WTC11 (cell line): ENCODE data around the gene METTL15.

ENCODE experiments used
- ATF6 ChIP-seq: sonication (generic); formaldehyde crosslinking; IDR thresholded peaks from 2 replicates; pipeline ENCODE4 v1.8.1; 2023; ENCODE audit warnings: mild to moderate bottlenecking, missing genetic modification reagents
- ESRRA ChIP-seq: sonication (generic); formaldehyde crosslinking; IDR thresholded peaks from 2 replicates; pipeline ENCODE4 v1.8.1; 2022; ENCODE audit warnings: mild to moderate bottlenecking, missing genetic modification reagents, borderline replicate concordance
- JUN ChIP-seq: sonication (generic); formaldehyde crosslinking; IDR thresholded peaks from 2 replicates; pipeline ENCODE4 v1.8.0; 2023; ENCODE audit warnings: mild to moderate bottlenecking, missing genetic modification reagents
- MYBL2 ChIP-seq: sonication (generic); formaldehyde crosslinking; IDR thresholded peaks from 2 replicates; pipeline ENCODE4 v1.8.1; 2023; ENCODE audit warnings: mild to moderate bottlenecking, moderate library complexity, missing genetic modification reagents
- ZNF263 ChIP-seq: sonication (generic); formaldehyde crosslinking; IDR thresholded peaks from 2 replicates; pipeline ENCODE4 v1.8.1; 2022; ENCODE audit warnings: low read depth, mild to moderate bottlenecking, moderate library complexity, missing genetic modification reagents
- TF ChIP-seq, protein P1 (sequence below): fragments of 200-600 bp; IDR thresholded peaks from 2 replicates; pipeline ENCODE4 v1.8.0; 2022; ENCODE audit warnings: antibody characterized with exemption
- TF ChIP-seq, protein P2 (sequence below): sonication (generic); formaldehyde crosslinking; IDR thresholded peaks from 2 replicates; pipeline ENCODE4 v1.8.0; 2022; ENCODE audit warnings: mild to moderate bottlenecking, missing genetic modification reagents

DNA sequence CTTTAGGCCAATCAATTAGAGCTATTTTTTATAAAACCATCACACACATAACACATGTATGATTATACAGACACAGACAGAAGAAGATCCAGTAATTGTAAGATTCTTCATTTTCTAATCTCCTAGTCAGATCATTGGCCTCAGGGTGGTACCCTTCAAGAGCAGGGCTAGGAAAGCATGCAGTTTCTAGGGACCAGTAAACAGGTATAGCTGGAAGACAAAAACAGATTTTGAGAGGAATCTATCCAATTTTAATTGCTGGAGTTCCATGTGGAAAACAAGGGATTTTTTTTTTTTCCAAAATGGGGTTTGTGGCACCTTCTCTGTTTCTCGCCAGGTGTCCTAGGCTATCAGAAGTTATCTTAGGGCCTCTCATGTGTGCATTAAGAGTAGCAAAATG lies 29.6 kb downstream of the METTL15 start:
- TF ChIP-seq, protein P1, sequence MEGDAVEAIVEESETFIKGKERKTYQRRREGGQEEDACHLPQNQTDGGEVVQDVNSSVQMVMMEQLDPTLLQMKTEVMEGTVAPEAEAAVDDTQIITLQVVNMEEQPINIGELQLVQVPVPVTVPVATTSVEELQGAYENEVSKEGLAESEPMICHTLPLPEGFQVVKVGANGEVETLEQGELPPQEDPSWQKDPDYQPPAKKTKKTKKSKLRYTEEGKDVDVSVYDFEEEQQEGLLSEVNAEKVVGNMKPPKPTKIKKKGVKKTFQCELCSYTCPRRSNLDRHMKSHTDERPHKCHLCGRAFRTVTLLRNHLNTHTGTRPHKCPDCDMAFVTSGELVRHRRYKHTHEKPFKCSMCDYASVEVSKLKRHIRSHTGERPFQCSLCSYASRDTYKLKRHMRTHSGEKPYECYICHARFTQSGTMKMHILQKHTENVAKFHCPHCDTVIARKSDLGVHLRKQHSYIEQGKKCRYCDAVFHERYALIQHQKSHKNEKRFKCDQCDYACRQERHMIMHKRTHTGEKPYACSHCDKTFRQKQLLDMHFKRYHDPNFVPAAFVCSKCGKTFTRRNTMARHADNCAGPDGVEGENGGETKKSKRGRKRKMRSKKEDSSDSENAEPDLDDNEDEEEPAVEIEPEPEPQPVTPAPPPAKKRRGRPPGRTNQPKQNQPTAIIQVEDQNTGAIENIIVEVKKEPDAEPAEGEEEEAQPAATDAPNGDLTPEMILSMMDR, result no peak
- TF ChIP-seq, protein P2, sequence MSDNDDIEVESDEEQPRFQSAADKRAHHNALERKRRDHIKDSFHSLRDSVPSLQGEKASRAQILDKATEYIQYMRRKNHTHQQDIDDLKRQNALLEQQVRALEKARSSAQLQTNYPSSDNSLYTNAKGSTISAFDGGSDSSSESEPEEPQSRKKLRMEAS (CRISPR knock-in tag), result no peak
- TF ChIP-seq ZNF263 (CRISPR knock-in tag) (no peak), ATF6 (no peak), JUN (CRISPR knock-in tag) (no peak), MYBL2 (no peak), ESRRA (CRISPR knock-in tag) (no peak)
